ENCODE measurements around the gene ARL4C. TPM values are rescaled to one million over a fixed set of nuclear protein-coding genes. Genes with fewer than 3 reads are reported as not detected.

Gene ARL4C
- polyA plus RNA-seq (ENCODE audit: insufficient read length in 4 of 4) = 10 to 100 TPM in 3 of 4 donors, 1 to 10 TPM in 1; 7.2 to 58.0 (median 53.0) TPM

GRCh38 chr2:234496835-234497593, at the start of gene ARL4C:
TSS of gene ARL4C (minus strand) at chr2:234497081. CDS start at chr2:234496586, 495 bp downstream.
- peak in 1 of 4 donors; percentile 54 for DNase-seq (ENCODE audit: low read depth in 4 of 4, low spot score in 3 of 4)

GRCh38 chr2:234544659-234545611, 48.1 kb upstream of the ARL4C start:
- DNase-seq (ENCODE audit: low read depth in 4 of 4, low spot score in 3 of 4) = peak; percentile 25 to 54 (median 46)

GRCh38 chr2:234542742-234543141, 45.9 kb upstream of the ARL4C start:
- DNase-seq (ENCODE audit: low read depth in 4 of 4, low spot score in 3 of 4) = no peak

GRCh38 chr2:234537929-234538328, 41.0 kb upstream of the ARL4C start:
- DNase-seq (ENCODE audit: low read depth in 4 of 4, low spot score in 3 of 4) = no peak

GRCh38 chr2:234536178-234536965, 39.5 kb upstream of the ARL4C start:
- no peak for DNase-seq (ENCODE audit: low read depth in 4 of 4, low spot score in 3 of 4)

- no peak for DNase-seq (ENCODE audit: low read depth in 4 of 4, low spot score in 3 of 4)
Measured at GRCh38 chr2:234535464-234535863, 38.6 kb upstream of the ARL4C start.

- DNase-seq (ENCODE audit: low read depth in 4 of 4, low spot score in 3 of 4) = no peak
Measured at GRCh38 chr2:234534515-234534914, 37.6 kb upstream of the ARL4C start.

- DNase-seq (ENCODE audit: low read depth in 4 of 4, low spot score in 3 of 4) = no peak
Measured at GRCh38 chr2:234533626-234534025, 36.7 kb upstream of the ARL4C start.

GRCh38 chr2:234528410-234529148, 31.7 kb upstream of the ARL4C start:
- no peak for DNase-seq (ENCODE audit: low read depth in 4 of 4, low spot score in 3 of 4)

GRCh38 chr2:234526711-234527110, 29.8 kb upstream of the ARL4C start:
- DNase-seq (ENCODE audit: low read depth in 4 of 4, low spot score in 3 of 4) = no peak

GRCh38 chr2:234521536-234521935, 24.7 kb upstream of the ARL4C start:
- DNase-seq (ENCODE audit: low read depth in 4 of 4, low spot score in 3 of 4) = no peak

GRCh38 chr2:234518986-234519642, 22.2 kb upstream of the ARL4C start:
- no peak for DNase-seq (ENCODE audit: low read depth in 4 of 4, low spot score in 3 of 4)

GRCh38 chr2:234517971-234518370, 21.1 kb upstream of the ARL4C start:
- no peak for DNase-seq (ENCODE audit: low read depth in 4 of 4, low spot score in 3 of 4)

GRCh38 chr2:234514873-234515638, 18.2 kb upstream of the ARL4C start:
- DNase-seq (ENCODE audit: low read depth in 4 of 4, low spot score in 3 of 4) = no peak

- DNase-seq (ENCODE audit: low read depth in 4 of 4, low spot score in 3 of 4) = no peak
Measured at GRCh38 chr2:234514099-234514498, 17.2 kb upstream of the ARL4C start.

GRCh38 chr2:234512884-234513669, 16.2 kb upstream of the ARL4C start:
- no peak for DNase-seq (ENCODE audit: low read depth in 4 of 4, low spot score in 3 of 4)

- no peak for DNase-seq (ENCODE audit: low read depth in 4 of 4, low spot score in 3 of 4)
Measured at GRCh38 chr2:234502919-234503285, 6.0 kb upstream of the ARL4C start.
